ENCODE measurements around the gene PCNA. TPM values are rescaled to one million over a fixed set of nuclear protein-coding genes. Genes with fewer than 3 reads are reported as not detected.
A peak's percentile ranks its signal among the peaks of the same experiment; 100 is the strongest.

PCNA gene
- total and polyA plus RNA-seq, 2 of the 4 experiments (the other 2 are of a cell fraction): 155 to 213 TPM

GRCh38 chr20:5095931-5096330 lies 23.8 kb downstream of the PCNA start:
- ATAC-seq (ENCODE audit: low read depth): no peak
- ChIA-PET POLR2A (ENCODE audit: unreplicated experiment) (no interaction called here), CTCF (no interaction called here)
- Histone ChIP-seq H3K9me3 (ENCODE audit: control insufficient read depth, insufficient read depth, low read length) (no peaks in the 10 kb centered on the region), H2AK5ac (ENCODE audit: low read depth, low read length) (no peak overlapping the region), H3K9ac (ENCODE audit: low read depth, low read length) (no peak overlapping the region), H2BK120ac (ENCODE audit: low read depth, low read length) (no peak overlapping the region), H3K36me3 (ENCODE audit: control insufficient read depth, insufficient read depth, low read length) (peaks cover 23% of the 10 kb centered on the region), H4K5ac (ENCODE audit: low read depth, low read length) (no peak overlapping the region), H3K23ac (ENCODE audit: low read depth, low read length) (no peak overlapping the region), H3K18ac (ENCODE audit: low read depth, low read length) (no peak overlapping the region), H2AFZ (replicated peaks; ENCODE audit: low read length, poor library complexity) (no peak overlapping the region), H3K4me2 (ENCODE audit: low read depth, low read length) (no peak overlapping the region), H3K4me1 (ENCODE audit: control insufficient read depth, insufficient read depth, low read length) (no peaks in the 10 kb centered on the region), H2AK9ac (replicated peaks; ENCODE audit: low read depth, low read length, poor library complexity) (peak overlapping the region; percentile 15), H3K4ac (ENCODE audit: low read depth, low read length) (no peak overlapping the region), H4K20me1 (ENCODE audit: insufficient read depth, low read length) (peaks cover 4% of the 10 kb centered on the region; the same call in 1 of the 2 replicates), H3K56ac (ENCODE audit: extremely low read depth, insufficient read depth, low read length) (no peak overlapping the region), H2BK15ac (ENCODE audit: low read depth, low read length) (no peak overlapping the region), H3K9me1 (ENCODE audit: insufficient read depth, low read length) (peaks cover under 1% of the 10 kb centered on the region), H4K91ac (ENCODE audit: insufficient read depth, low read depth, low read length) (no peak overlapping the region), H4K8ac (ENCODE audit: low read depth in 2 of 2, low read length in 2 of 2) (no peak overlapping the region), H2BK20ac (ENCODE audit: low read depth, low read length) (no peak overlapping the region), H2BK5ac (ENCODE audit: low read depth, low read length, poor library complexity, severe bottlenecking) (no peak overlapping the region), H3K79me1 (ENCODE audit: low read depth in 1 of 2, low read length in 2 of 2) (peaks cover 5 to 12% of the 10 kb centered on the region in 2 experiments; a peak in 3 of 4 replicates), H3K4me3 (ENCODE audit: insufficient read depth, low read depth, low read length) (no peak overlapping the region), H3K27ac (ENCODE audit: insufficient read depth, low read length) (no peak overlapping the region), H3K14ac (replicated peaks; ENCODE audit: low read depth, low read length) (no peak overlapping the region), H3K27me3 (ENCODE audit: control insufficient read depth, insufficient read depth, low read length) (no peaks in the 10 kb centered on the region)
- intact Hi-C loops (cut with micrococcal nuclease): no loop called here
- WGBS, 2 experiments (ENCODE audit: extremely low coverage in 2 of 2, insufficient read length in 1 of 2): no CpG with 5 or more reads among the region's 3 CpGs
- dilution Hi-C loops (cut with HindIII; ENCODE audit: low sequenced_read_pairs, unreplicated experiment): no loop called here
- DNase-seq: no peak
- in situ Hi-C loops (cut with MboI; ENCODE audit: low sequenced_read_pairs): no loop called here
- TF ChIP-seq CHD1 (IDR thresholded peaks at IDR 0.05; ENCODE audit: low read depth, low read length) (no peak), MXI1 (IDR thresholded peaks at IDR 0.05; ENCODE audit: borderline replicate concordance, low read depth, low read length) (no peak), RAD21 (IDR thresholded peaks at IDR 0.05; ENCODE audit: low read length) (no peak), CEBPB (IDR thresholded peaks at IDR 0.05; ENCODE audit: low read depth, low read length) (no peak), USF2 (IDR thresholded peaks at IDR 0.05; ENCODE audit: low read depth, low read length) (no peak), RCOR1 (IDR thresholded peaks at IDR 0.05; ENCODE audit: insufficient replicate concordance, low read length) (no peak), POLR2A (IDR thresholded peaks at IDR 0.05; ENCODE audit: low read depth, low read length) (no peak), FOS (IDR thresholded peaks at IDR 0.05; ENCODE audit: low read depth, low read length) (no peak), CTCF (conservative IDR thresholded peaks at IDR 0.05; ENCODE audit: low read depth, low read length) (no peak), NFE2L2 (IDR thresholded peaks at IDR 0.05; ENCODE audit: low read depth, low read length) (no peak), MAZ (IDR thresholded peaks at IDR 0.05; ENCODE audit: borderline replicate concordance, low read depth, low read length) (no peak), RFX5 (IDR thresholded peaks at IDR 0.05; ENCODE audit: low read depth, low read length) (no peak), BHLHE40 (IDR thresholded peaks at IDR 0.05; ENCODE audit: low read depth, low read length) (no peak), ELK1 (IDR thresholded peaks at IDR 0.05; ENCODE audit: borderline replicate concordance, low read depth, low read length) (no peak), SMC3 (IDR thresholded peaks at IDR 0.05; ENCODE audit: low read depth, low read length) (no peak), MAFK (IDR thresholded peaks at IDR 0.05; ENCODE audit: low read depth, low read length) (no peak)
- BruUV-seq (replicated peaks): no TSS peak
